K562 (cell line): ENCODE results near the gene PFKP. TPM values are rescaled to one million over a fixed set of nuclear protein-coding genes. Genes with fewer than 3 reads are reported as not detected.

Experiments used
- ATAC-seq: fragments of 200-7000 bp; cut with Tn5 transposase; 3 replicates; pipeline ENCODE4 v1.9.1; 2020; ENCODE audit warnings: moderate library complexity
- BruUV-seq: library from RNA; stranded (reverse); fragments of 400-500 nt; replicated peaks from 2 replicates; lab custom pipeline; 2021; lab: Mats Ljungman, UMichigan
- CTCF ChIA-PET: fragments of 300-600 bp; formaldehyde crosslinking; extraction: SDS; loops from one replicate; lab custom pipeline; 2021; ENCODE audit warnings: low intra/inter-chr PET ratio; lab: Yijun Ruan, JAX
- POLR2A ChIA-PET: fragments of 300-600, 350-650 bp; sonication (Branson Sonifier 250); formaldehyde crosslinking; extraction: SDS; loops from one replicate; lab custom pipeline; 2021; ENCODE audit warnings: antibody characterized with exemption, inconsistent platforms; lab: Yijun Ruan, JAX
- DNase-seq, 4 experiments: peaks; one replicate each; pipeline versions ENCODE4 v3.0.0 to v3.0.0-alpha.2; 2011 to 2018; ENCODE audit warnings: low spot score in 3 of 4, mixed read lengths in 3 of 4; ENCODE audit errors: extremely low read depth in 1 of 4
- FAIRE-seq: peaks from 2 replicates; lab custom pipeline; 2011; peaks lifted over from hg19 to GRCh38; lab: Jason Lieb, UNC
- H2AFZ ChIP-seq: 2 replicates; pipeline ENCODE4 v1.6.0; 2011; ENCODE audit warnings: low read depth, low read length, control low read depth, inconsistent platforms
- H3K27ac ChIP-seq: fragments of 200-600 bp; 3 replicates; pipeline ENCODE4 v1.8.0; 2011; ENCODE audit warnings: low read depth, mild to moderate bottlenecking, control low read depth, inconsistent platforms, low read length, moderate library complexity, mixed read lengths; ENCODE audit errors: extremely low read depth
- H3K27me3 ChIP-seq, 2 experiments: fragments of 300-600 bp in 1 of 2; 2 replicates in 1 of 2; 3 replicates in 1 of 2; pipeline versions ENCODE4 v1.6.0 to v1.8.0; 2011; ENCODE audit warnings: inconsistent platforms in 2 of 2, low read length in 2 of 2, mild to moderate bottlenecking in 1 of 2, mixed read lengths in 1 of 2, moderate library complexity in 1 of 2; ENCODE audit not compliant: control insufficient read depth in 2 of 2, insufficient read depth in 2 of 2
- H3K36me3 ChIP-seq: fragments of 300-600 bp; 3 replicates; pipeline ENCODE4 v1.8.0; 2011; ENCODE audit warnings: mild to moderate bottlenecking, low read length, inconsistent platforms; ENCODE audit not compliant: control insufficient read depth, insufficient read depth
- H3K4me1 ChIP-seq, 2 experiments: fragments of 200-600 bp in 1 of 2; replicated peaks in 1 of 2; 2 replicates in 1 of 2; 3 replicates in 1 of 2; pipeline versions ENCODE4 v1.5.1 to v1.8.0; 2011; ENCODE audit warnings: inconsistent platforms in 2 of 2, low read length in 2 of 2, mild to moderate bottlenecking in 1 of 2, mixed read lengths in 1 of 2, moderate library complexity in 1 of 2; ENCODE audit not compliant: control insufficient read depth in 2 of 2, insufficient read depth in 2 of 2
- H3K4me2 ChIP-seq: 2 replicates; pipeline ENCODE4 v1.6.1; 2011; ENCODE audit warnings: low read length, control low read depth, inconsistent platforms, mixed read lengths; ENCODE audit not compliant: insufficient read depth
- H3K4me3 ChIP-seq: fragments of 200-600 bp; sonication (generic), shearing (Covaris generic); 2 replicates; pipeline ENCODE4 v1.5.1; 2016; ENCODE audit warnings: control low read depth, inconsistent platforms
- H3K79me2 ChIP-seq: fragments of 200-600 bp; 3 replicates; pipeline ENCODE4 v1.8.0; 2011; ENCODE audit warnings: low read length, inconsistent platforms; ENCODE audit not compliant: control insufficient read depth, insufficient read depth
- H3K9ac ChIP-seq, 2 experiments: 2 replicates each; pipeline versions ENCODE4 v1.6.0 to v1.6.1; 2011; ENCODE audit warnings: low read depth in 2 of 2, low read length in 2 of 2, control low read depth in 1 of 2, inconsistent platforms in 1 of 2, mild to moderate bottlenecking in 1 of 2, mixed read lengths in 1 of 2; ENCODE audit not compliant: insufficient read depth in 1 of 2
- H3K9me1 ChIP-seq: one replicate; pipeline ENCODE4 v1.6.0; 2011; ENCODE audit warnings: inconsistent platforms, mild to moderate bottlenecking, low read length, moderate library complexity; ENCODE audit not compliant: control insufficient read depth, insufficient read depth
- H3K9me3 ChIP-seq: replicated peaks from 2 replicates; pipeline ENCODE4 v1.5.1; 2011; ENCODE audit warnings: low read depth, low read length, inconsistent platforms; ENCODE audit not compliant: control insufficient read depth, insufficient read depth
- H4K20me1 ChIP-seq: replicated peaks from 2 replicates; pipeline ENCODE4 v1.6.1; 2011; ENCODE audit warnings: low read length, inconsistent platforms, mixed read lengths; ENCODE audit not compliant: control insufficient read depth, insufficient read depth
- ARHGAP35 ChIP-seq: fragments of 450-650 bp; IDR thresholded peaks from 2 replicates; pipeline ENCODE4 v1.6.1; 2018; ENCODE audit not compliant: partially characterized antibody
- CBFA2T3 ChIP-seq: fragments of 450-650 bp; IDR thresholded peaks from 2 replicates; pipeline ENCODE4 v1.6.1; 2017
- ETV5 ChIP-seq: sonication (generic); formaldehyde crosslinking; IDR thresholded peaks from 2 replicates; pipeline ENCODE4 v1.4.0; 2020; ENCODE audit warnings: low read depth, mild to moderate bottlenecking, missing genetic modification reagents
- KDM4B ChIP-seq, 2 experiments: fragments of 450-650 bp in 1 of 2; sonication (generic) in 1 of 2; IDR thresholded peaks; 2 replicates each; pipeline ENCODE4 v1.6.1; 2016 to 2017; ENCODE audit warnings: borderline replicate concordance in 2 of 2, antibody characterized with exemption in 1 of 2, low read depth in 1 of 2, mild to moderate bottlenecking in 1 of 2
- MBD2 ChIP-seq: sonication (generic); IDR thresholded peaks from 2 replicates; pipeline ENCODE4 v1.6.1; 2016; ENCODE audit warnings: low read depth, borderline replicate concordance
- NR0B1 ChIP-seq: fragments of 450-650 bp; IDR thresholded peaks from one replicate; pipeline ENCODE4 v1.6.1; 2018; ENCODE audit warnings: mild to moderate bottlenecking, moderate library complexity; ENCODE audit not compliant: partially characterized antibody
- POLR2B ChIP-seq: fragments of 450-650 bp; IDR thresholded peaks from 2 replicates; pipeline ENCODE4 v1.6.1; 2018; ENCODE audit warnings: low read depth; ENCODE audit not compliant: partially characterized antibody
- RAD21 ChIP-seq, 2 experiments: fragments of 250-450 bp in 1 of 2; fragments of 450-650 bp in 1 of 2; sonication (Bioruptor Pico) in 1 of 2; formaldehyde crosslinking in 1 of 2; IDR thresholded peaks in 1 of 2; conservative IDR thresholded peaks in 1 of 2; 2 replicates each; pipeline versions ENCODE4 v1.4.0 to v1.8.0; 2020 to 2022; ENCODE audit warnings: mild to moderate bottlenecking in 2 of 2, moderate library complexity in 1 of 2
- ZNF24 ChIP-seq: fragments of 450-650 bp; IDR thresholded peaks from 2 replicates; pipeline ENCODE4 v1.6.1; 2016
- ZNF707 ChIP-seq: fragments of 250-450 bp; sonication (Bioruptor Pico); conservative IDR thresholded peaks from 2 replicates; pipeline ENCODE4 v1.8.0; 2022; ENCODE audit warnings: inconsistent platforms, mild to moderate bottlenecking, moderate library complexity
- WGBS: fragments of 100-300 bp; shearing (Covaris generic); methylation state at CpG from one replicate; pipeline ENCODE4 v1.1.6; 2016; ENCODE audit warnings: low coverage, mixed read lengths; ENCODE audit not compliant: insufficient coverage; ENCODE audit errors: missing lambda C conversion rate; 5-methylcytosine and 5-hydroxymethylcytosine counted together
- in situ Hi-C: fragments of 300-500 bp; cut with MboI; formaldehyde crosslinking; loops from 4 replicates; pipeline ENCODE4 v1.15.0; 2018; ENCODE audit warnings: inconsistent platforms, mixed read lengths
- intact Hi-C: fragments of 100-400 bp; cut with micrococcal nuclease; formaldehyde crosslinking; loops from 2 replicates; pipeline ENCODE4 v1.14.2; 2022
- polyA plus RNA-seq, 8 experiments: library from polyadenylated mRNA; depleted of rRNA in 4 of 8; stranded (reverse) in 5 of 8; unstranded in 3 of 8; fragments of >200 nt; fragmentation: Nextera tagmentation in 2 of 8; fragmentation: Illumina TruSeq in 1 of 8; extraction: Ambion mirVana in 2 of 8; extraction: Trizol in 1 of 8; gene quantifications; 2 replicates each; pipeline versions ENCODE4 v1.2.1 to v1.2.3, GENCODE V29; 2011 to 2014; ENCODE audit warnings: inconsistent platforms in 1 of 8, missing spikeins in 1 of 8
- total RNA-seq, 7 experiments: library from RNA; depleted of rRNA in 6 of 7; stranded (reverse); fragments of >200 nt in 6 of 7; fragmentation: Illumina TruSeq in 2 of 7; extraction: Trizol in 2 of 7; gene quantifications; 2 replicates each; pipeline versions ENCODE4 v1.2.1 to v1.2.3, GENCODE V29; 2011 to 2021; ENCODE audit warnings: low replicate concordance in 1 of 7
- TF ChIP-seq, protein P1 (sequence below), 2 experiments: fragments of 450-650 bp; IDR thresholded peaks; 2 replicates each; pipeline ENCODE4 v1.6.1; 2016; ENCODE audit warnings: mild to moderate bottlenecking in 2 of 2, borderline replicate concordance in 1 of 2, low read depth in 1 of 2, moderate library complexity in 1 of 2
- TF ChIP-seq, protein P2 (sequence below): fragments of 250-450 bp; sonication (Bioruptor Pico); IDR thresholded peaks from 2 replicates; pipeline ENCODE4 v1.4.0; 2020

PFKP gene
- total and polyA plus RNA-seq, 9 of the 15 experiments (the other 6 are each of a cell fraction or from before 2014, with no cell fraction given) = 23.5 to 116 (median 62.1) TPM

- FAIRE-seq = no peak
- TF ChIP-seq POLR2B (no peak), ARHGAP35 (no peak), ZNF707 (no peak), MBD2 (no peak), ETV5 (CRISPR knock-in tag) (no peak), ZNF24 (no peak), RAD21 (CRISPR knock-in tag; conservative IDR thresholded peaks at IDR 0.05 in 1 of 2, IDR thresholded peaks at IDR 0.05 in 1 of 2) (no peak), KDM4B (IDR thresholded peaks at IDR 0.05; ENCODE audit: borderline replicate concordance in 2 of 2, low read depth in 1 of 2) (no peak), NR0B1 (no peak), CBFA2T3 (no peak)
- TF ChIP-seq, protein P1, sequence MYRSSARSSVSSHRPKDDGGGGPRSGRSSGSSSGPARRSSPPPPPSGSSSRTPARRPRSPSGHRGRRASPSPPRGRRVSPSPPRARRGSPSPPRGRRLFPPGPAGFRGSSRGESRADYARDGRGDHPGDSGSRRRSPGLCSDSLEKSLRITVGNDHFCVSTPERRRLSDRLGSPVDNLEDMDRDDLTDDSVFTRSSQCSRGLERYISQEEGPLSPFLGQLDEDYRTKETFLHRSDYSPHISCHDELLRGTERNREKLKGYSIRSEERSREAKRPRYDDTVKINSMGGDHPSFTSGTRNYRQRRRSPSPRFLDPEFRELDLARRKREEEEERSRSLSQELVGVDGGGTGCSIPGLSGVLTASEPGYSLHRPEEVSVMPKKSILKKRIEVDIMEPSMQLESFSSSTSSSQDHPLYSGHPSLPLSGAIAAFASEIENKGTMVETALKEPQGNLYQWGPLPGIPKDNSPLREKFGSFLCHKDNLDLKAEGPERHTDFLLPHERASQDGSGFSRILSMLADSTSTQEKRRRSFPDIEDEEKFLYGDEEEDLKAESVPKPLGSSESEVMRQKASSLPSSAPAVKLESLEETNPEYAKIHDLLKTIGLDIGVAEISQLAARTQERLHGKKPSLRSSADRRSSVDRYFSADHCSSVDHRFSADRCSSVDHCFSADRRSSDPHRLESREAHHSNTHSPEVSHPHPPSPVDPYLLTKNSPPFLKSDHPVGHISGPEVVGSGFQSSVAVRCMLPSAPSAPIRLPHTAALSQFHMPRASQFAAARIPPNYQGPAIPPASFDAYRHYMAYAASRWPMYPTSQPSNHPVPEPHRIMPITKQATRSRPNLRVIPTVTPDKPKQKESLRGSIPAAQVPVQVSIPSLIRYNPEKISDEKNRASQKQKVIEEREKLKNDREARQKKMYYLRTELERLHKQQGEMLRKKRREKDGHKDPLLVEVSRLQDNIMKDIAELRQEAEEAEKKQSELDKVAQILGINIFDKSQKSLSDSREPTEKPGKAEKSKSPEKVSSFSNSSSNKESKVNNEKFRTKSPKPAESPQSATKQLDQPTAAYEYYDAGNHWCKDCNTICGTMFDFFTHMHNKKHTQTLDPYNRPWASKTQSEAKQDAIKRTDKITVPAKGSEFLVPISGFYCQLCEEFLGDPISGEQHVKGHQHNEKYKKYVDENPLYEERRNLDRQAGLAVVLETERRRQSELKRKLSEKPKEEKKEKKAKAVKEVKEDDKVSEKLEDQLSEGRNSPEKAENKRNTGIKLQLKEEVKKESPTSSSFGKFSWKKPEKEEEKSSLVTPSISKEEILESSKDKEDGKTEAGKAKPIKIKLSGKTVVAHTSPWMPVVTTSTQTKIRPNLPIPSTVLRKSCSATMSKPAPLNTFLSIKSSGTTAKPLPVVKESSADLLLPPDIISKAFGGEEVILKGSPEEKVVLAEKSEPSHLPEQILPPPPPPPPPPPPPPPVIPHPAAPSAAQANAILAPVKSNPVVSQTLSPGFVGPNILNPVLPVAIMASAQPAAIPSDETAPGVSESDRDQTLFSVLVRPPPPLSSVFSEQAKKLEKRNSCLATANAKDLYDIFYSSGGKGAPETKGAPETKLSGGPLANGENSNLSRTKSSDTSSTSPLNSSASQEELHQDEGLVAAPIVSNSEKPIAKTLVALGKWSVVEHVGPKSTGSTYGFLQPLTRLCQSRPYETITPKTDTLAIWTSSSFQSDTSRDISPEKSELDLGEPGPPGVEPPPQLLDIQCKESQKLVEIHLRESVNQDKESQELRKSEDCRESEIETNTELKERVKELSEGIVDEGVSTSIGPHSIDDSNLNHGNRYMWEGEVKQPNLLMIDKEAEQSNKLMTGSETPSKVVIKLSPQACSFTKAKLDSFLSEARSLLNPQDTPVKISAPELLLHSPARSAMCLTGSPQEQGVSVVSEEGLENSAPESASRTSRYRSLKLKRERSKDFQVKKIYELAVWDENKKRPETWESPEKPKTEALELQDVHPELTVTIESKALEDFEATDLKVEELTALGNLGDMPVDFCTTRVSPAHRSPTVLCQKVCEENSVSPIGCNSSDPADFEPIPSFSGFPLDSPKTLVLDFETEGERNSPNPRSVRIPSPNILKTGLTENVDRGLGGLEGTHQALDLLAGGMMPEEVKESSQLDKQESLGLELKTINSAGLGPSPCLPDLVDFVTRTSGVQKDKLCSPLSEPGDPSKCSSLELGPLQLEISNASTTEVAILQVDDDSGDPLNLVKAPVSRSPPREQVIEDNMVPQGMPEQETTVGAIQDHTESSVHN (IDR thresholded peaks at IDR 0.05; ENCODE audit: borderline replicate concordance in 1 of 2, low read depth in 1 of 2) = no peak
- TF ChIP-seq, protein P2, sequence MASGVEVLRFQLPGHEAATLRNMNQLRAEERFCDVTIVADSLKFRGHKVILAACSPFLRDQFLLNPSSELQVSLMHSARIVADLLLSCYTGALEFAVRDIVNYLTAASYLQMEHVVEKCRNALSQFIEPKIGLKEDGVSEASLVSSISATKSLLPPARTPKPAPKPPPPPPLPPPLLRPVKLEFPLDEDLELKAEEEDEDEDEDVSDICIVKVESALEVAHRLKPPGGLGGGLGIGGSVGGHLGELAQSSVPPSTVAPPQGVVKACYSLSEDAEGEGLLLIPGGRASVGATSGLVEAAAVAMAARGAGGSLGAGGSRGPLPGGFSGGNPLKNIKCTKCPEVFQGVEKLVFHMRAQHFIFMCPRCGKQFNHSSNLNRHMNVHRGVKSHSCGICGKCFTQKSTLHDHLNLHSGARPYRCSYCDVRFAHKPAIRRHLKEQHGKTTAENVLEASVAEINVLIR = no peak
Observed at GRCh38 chr10:3122034-3122433, 54.7 kb downstream of the PFKP start.

More at GRCh38 chr10:3122034-3122433, 54.7 kb downstream of the PFKP start:
- no peak overlapping the region for H3K9ac ChIP-seq
- no peaks in the 10 kb centered on the region for H3K79me2 ChIP-seq
- POLR2A ChIA-PET = no interaction called here
- BruUV-seq = no TSS peak
- no peaks in the 10 kb centered on the region for H3K9me1 ChIP-seq
- H3K4me3 ChIP-seq = no peak overlapping the region
- H3K9me3 ChIP-seq = no peaks in the 10 kb centered on the region
- in situ Hi-C loops = no loop called here
- WGBS = 93% methylated on average over 12 of the region's 14 CpGs
- CTCF ChIA-PET = no interaction called here
- H4K20me1 ChIP-seq = no peaks in the 10 kb centered on the region
- H3K36me3 ChIP-seq = peaks cover 93% of the 10 kb centered on the region; the same call in 2 of the 3 replicates
- H3K4me1 ChIP-seq = peaks cover 0 to 15% of the 10 kb centered on the region in 2 experiments; a peak in 2 of 5 replicates
- no peak for DNase-seq
- no peaks in the 10 kb centered on the region for H3K27me3 ChIP-seq
- no peak overlapping the region for H3K27ac ChIP-seq
- H3K4me2 ChIP-seq = no peak overlapping the region
- H2AFZ ChIP-seq = no peak overlapping the region
- ATAC-seq = no peak
- intact Hi-C loops = no loop called here
